Neutrophil (primary cell): ENCODE data around the gene TM9SF1.

Source experiments
- H3K27ac ChIP-seq: fragments of 200-600 bp; sonication (generic); 2 replicates; pipeline ENCODE4 v1.5.1; 2016; ENCODE audit warnings: mild to moderate bottlenecking, moderate library complexity
- H3K27me3 ChIP-seq: fragments of 200-600 bp; sonication (generic); 2 replicates; pipeline ENCODE4 v1.6.0; 2016; ENCODE audit warnings: mild to moderate bottlenecking
- H3K36me3 ChIP-seq: fragments of 200-600 bp; sonication (generic); 2 replicates; pipeline ENCODE4 v1.5.1; 2017
- H3K4me1 ChIP-seq, 2 experiments: fragments of 200-600 bp in 1 of 2; sonication (generic) in 1 of 2; 1 replicate in 1 of 2; 2 replicates in 1 of 2; pipeline versions ENCODE4 v1.5.1 to v1.6.1; 2013 to 2016; ENCODE audit warnings: low read depth in 1 of 2, low read length in 1 of 2, mild to moderate bottlenecking in 1 of 2, moderate library complexity in 1 of 2; ENCODE audit not compliant: control insufficient read depth in 1 of 2, insufficient read depth in 1 of 2
- H3K4me3 ChIP-seq, 2 experiments: fragments of 200-600 bp in 1 of 2; sonication (generic) in 1 of 2; 1 replicate in 1 of 2; 2 replicates in 1 of 2; pipeline ENCODE4 v1.5.1; 2013 to 2016; ENCODE audit warnings: low read depth in 1 of 2, low read length in 1 of 2, mild to moderate bottlenecking in 1 of 2, moderate library complexity in 1 of 2
- H3K9me3 ChIP-seq: fragments of 200-600 bp; sonication (generic); 2 replicates; pipeline ENCODE4 v1.5.1; 2016
- CTCF ChIP-seq: fragments of 200-600 bp; sonication (generic); IDR thresholded peaks from 2 replicates; pipeline ENCODE4 v1.5.1; 2016; ENCODE audit warnings: antibody characterized with exemption

The TM9SF1 gene

GRCh38 chr14:24178399-24179178 is 16.7 kb downstream of the TM9SF1 start:
- no peak overlapping the region for H3K4me3 ChIP-seq
- no peaks in the 10 kb centered on the region for H3K9me3 ChIP-seq
- no peaks in the 10 kb centered on the region for H3K27me3 ChIP-seq
- peaks cover 6 to 9% of the 10 kb centered on the region in 2 experiments for H3K4me1 ChIP-seq
- no peak overlapping the region for H3K27ac ChIP-seq
- peaks cover 99% of the 10 kb centered on the region for H3K36me3 ChIP-seq
- no peak for TF ChIP-seq CTCF

- H3K27me3 ChIP-seq: peaks cover under 1% of the 10 kb centered on the region
- peaks cover 6 to 9% of the 10 kb centered on the region in 2 experiments for H3K4me1 ChIP-seq
- TF ChIP-seq CTCF: no peak
- H3K4me3 ChIP-seq: no peak overlapping the region
- H3K36me3 ChIP-seq: peaks cover 99% of the 10 kb centered on the region
- no peak overlapping the region for H3K27ac ChIP-seq
- H3K9me3 ChIP-seq: no peaks in the 10 kb centered on the region
Observed at GRCh38 chr14:24177891-24178290, 17.4 kb downstream of the TM9SF1 start.

GRCh38 chr14:24177041-24177825 is 18.0 kb downstream of the TM9SF1 start:
- no peaks in the 10 kb centered on the region for H3K9me3 ChIP-seq
- peaks cover 7% of the 10 kb centered on the region for H3K27me3 ChIP-seq
- peaks cover 99% of the 10 kb centered on the region for H3K36me3 ChIP-seq
- TF ChIP-seq CTCF: no peak
- H3K4me1 ChIP-seq: peaks cover 12 to 15% of the 10 kb centered on the region in 2 experiments
- H3K27ac ChIP-seq: no peak overlapping the region
- no peak overlapping the region for H3K4me3 ChIP-seq

GRCh38 chr14:24176599-24176998 is 18.6 kb downstream of the TM9SF1 start:
- Histone ChIP-seq H3K9me3 (no peaks in the 10 kb centered on the region), H3K4me3 (no peak overlapping the region), H3K27ac (no peak overlapping the region), H3K27me3 (peaks cover 13% of the 10 kb centered on the region), H3K4me1 (peaks cover 19 to 21% of the 10 kb centered on the region in 2 experiments), H3K36me3 (peaks cover 96% of the 10 kb centered on the region)
- TF ChIP-seq CTCF: no peak

GRCh38 chr14:24172871-24173281 is 22.4 kb downstream of the TM9SF1 start:
- Histone ChIP-seq H3K4me3 (no peak overlapping the region), H3K27ac (no peak overlapping the region), H3K9me3 (no peaks in the 10 kb centered on the region), H3K4me1 (peaks cover 39 to 49% of the 10 kb centered on the region in 2 experiments), H3K36me3 (peaks cover 87% of the 10 kb centered on the region), H3K27me3 (peaks cover 17% of the 10 kb centered on the region)
- TF ChIP-seq CTCF: no peak
